ENCODE measurements around the gene PRKCB. TPM values are rescaled to one million over a fixed set of nuclear protein-coding genes. Genes with fewer than 3 reads are reported as not detected.

Gene PRKCB
- total RNA-seq, 1 experiment from 2014 or later: 0.89 TPM

DNA sequence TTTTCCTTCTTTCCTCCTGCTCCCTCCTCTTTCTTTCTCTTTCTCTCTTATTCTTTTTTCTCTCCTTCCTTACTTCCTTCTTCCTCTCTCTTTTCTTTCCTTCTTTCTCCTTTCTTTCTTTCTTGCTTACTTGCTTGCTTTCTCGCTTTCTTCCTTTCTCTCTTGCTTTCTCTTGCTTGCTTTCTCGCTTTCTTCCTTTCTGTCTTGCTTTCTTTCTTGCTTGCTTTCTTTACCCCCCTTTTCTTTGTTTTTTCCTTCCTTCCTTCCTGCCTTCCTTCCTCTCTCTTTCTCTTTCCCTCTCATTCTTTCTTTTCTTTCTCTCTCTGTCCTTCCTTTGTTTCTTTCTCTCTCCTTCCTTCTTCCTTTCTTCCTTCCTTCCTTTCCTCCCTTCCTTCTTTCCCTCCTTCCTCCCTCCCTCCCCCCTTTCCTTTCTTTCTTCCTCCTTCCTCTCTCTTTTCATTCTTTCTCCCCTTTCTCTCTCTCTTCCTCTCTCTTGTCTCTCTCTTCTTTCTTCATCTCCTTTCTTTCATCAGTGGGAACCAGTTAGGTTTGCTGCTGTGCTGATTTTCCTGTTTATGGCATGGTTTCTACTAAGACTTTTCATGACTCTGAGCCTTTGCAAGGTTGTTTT, 277.4 kb downstream of the PRKCB start:
- ATAC-seq (no peak), DNase-seq (ENCODE audit: low read depth, low spot score) (no peak)
- TF ChIP-seq EZH2phosphoT487 (IDR thresholded peaks at IDR 0.05; ENCODE audit: borderline replicate concordance) (no peak), CEBPB (IDR thresholded peaks at IDR 0.05; ENCODE audit: low read depth) (no peak), SRF (IDR thresholded peaks at IDR 0.05; ENCODE audit: low read depth) (no peak), ZNF274 (IDR thresholded peaks at IDR 0.05; ENCODE audit: low read depth, low read length) (no peak), EGR1 (IDR thresholded peaks at IDR 0.05; ENCODE audit: low read depth) (no peak), REST (IDR thresholded peaks at IDR 0.05; ENCODE audit: low read depth) (no peak), SP1 (IDR thresholded peaks at IDR 0.05; ENCODE audit: low read depth) (no peak), EZH2 (IDR thresholded peaks at IDR 0.05) (no peak), YY1 (IDR thresholded peaks at IDR 0.05; ENCODE audit: extremely low read depth, insufficient replicate concordance, low read depth, low read length) (no peak), JUND (IDR thresholded peaks at IDR 0.05) (no peak), TCF7L2 (IDR thresholded peaks at IDR 0.05; ENCODE audit: borderline replicate concordance, extremely low read depth, insufficient read depth, insufficient read length) (no peak), SIN3A (IDR thresholded peaks at IDR 0.05; ENCODE audit: low read depth) (no peak)
- TF ChIP-seq, protein P1, sequence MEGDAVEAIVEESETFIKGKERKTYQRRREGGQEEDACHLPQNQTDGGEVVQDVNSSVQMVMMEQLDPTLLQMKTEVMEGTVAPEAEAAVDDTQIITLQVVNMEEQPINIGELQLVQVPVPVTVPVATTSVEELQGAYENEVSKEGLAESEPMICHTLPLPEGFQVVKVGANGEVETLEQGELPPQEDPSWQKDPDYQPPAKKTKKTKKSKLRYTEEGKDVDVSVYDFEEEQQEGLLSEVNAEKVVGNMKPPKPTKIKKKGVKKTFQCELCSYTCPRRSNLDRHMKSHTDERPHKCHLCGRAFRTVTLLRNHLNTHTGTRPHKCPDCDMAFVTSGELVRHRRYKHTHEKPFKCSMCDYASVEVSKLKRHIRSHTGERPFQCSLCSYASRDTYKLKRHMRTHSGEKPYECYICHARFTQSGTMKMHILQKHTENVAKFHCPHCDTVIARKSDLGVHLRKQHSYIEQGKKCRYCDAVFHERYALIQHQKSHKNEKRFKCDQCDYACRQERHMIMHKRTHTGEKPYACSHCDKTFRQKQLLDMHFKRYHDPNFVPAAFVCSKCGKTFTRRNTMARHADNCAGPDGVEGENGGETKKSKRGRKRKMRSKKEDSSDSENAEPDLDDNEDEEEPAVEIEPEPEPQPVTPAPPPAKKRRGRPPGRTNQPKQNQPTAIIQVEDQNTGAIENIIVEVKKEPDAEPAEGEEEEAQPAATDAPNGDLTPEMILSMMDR (IDR thresholded peaks at IDR 0.05 in 2 of 3, conservative IDR thresholded peaks at IDR 0.05 in 1 of 3; ENCODE audit: borderline replicate concordance in 1 of 3, insufficient read depth in 1 of 3, low read depth in 2 of 3, low read length in 2 of 3): no peak
- TF ChIP-seq, protein P2, sequence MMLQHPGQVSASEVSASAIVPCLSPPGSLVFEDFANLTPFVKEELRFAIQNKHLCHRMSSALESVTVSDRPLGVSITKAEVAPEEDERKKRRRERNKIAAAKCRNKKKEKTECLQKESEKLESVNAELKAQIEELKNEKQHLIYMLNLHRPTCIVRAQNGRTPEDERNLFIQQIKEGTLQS (IDR thresholded peaks at IDR 0.05): no peak
- no TSS peak for BruUV-seq (replicated peaks)
- no peak overlapping the region for H3K9ac ChIP-seq (ENCODE audit: low read length)
- no peaks in the 10 kb centered on the region for H3K79me2 ChIP-seq (ENCODE audit: insufficient read depth, low read length)
- H2AFZ ChIP-seq (ENCODE audit: low read depth, low read length, poor library complexity, severe bottlenecking): no peak overlapping the region
- H3K4me1 ChIP-seq (ENCODE audit: control insufficient read depth in 1 of 2, insufficient read depth in 2 of 2, low read length in 2 of 2): no peaks in the 10 kb centered on the region
- no peaks in the 10 kb centered on the region for H3K9me3 ChIP-seq (ENCODE audit: control insufficient read depth in 1 of 2, insufficient read depth in 1 of 2, low read depth in 1 of 2, low read length in 2 of 2)
- H3K27ac ChIP-seq (ENCODE audit: low read depth, low read length): no peak overlapping the region
- POLR2A ChIA-PET: no interaction called here
- no peak overlapping the region for H3K4me2 ChIP-seq (ENCODE audit: low read length)
- intact Hi-C loops (cut with micrococcal nuclease): no loop called here
- H3K4me3 ChIP-seq (replicated peaks in 1 of 2; ENCODE audit: low read depth in 1 of 2, low read length in 2 of 2): no peak overlapping the region
- no peaks in the 10 kb centered on the region for H3K36me3 ChIP-seq (ENCODE audit: control insufficient read depth in 1 of 2, insufficient read depth in 2 of 2, low read length in 2 of 2)
- H3K9me2 ChIP-seq (ENCODE audit: insufficient read depth): no peaks in the 10 kb centered on the region
- RAD21 ChIA-PET (ENCODE audit: low non-redundant PET in 1 of 2, low total read pairs in 2 of 2, uncharacterized antibody in 2 of 2, unreplicated experiment in 2 of 2): no interaction called here
- no peaks in the 10 kb centered on the region for H4K20me1 ChIP-seq (ENCODE audit: insufficient read depth)
- H3K27me3 ChIP-seq (ENCODE audit: insufficient read depth, low read length): peaks cover 34% of the 10 kb centered on the region
- CTCF ChIA-PET: no interaction called here

Data from HCT116 (cell line).